GM18867 (cell line): ENCODE results near the gene UPK3B.
"Not testable (repeated sequence)": the region's sequence is repeated elsewhere in the genome, so short reads cannot be mapped to it uniquely, and the experiment has no call there.

ENCODE experiments used
- ATAC-seq: cut with Tn5 transposase; IDR thresholded peaks from one replicate; pipeline ENCODE4 v1.9.1; 2021; ENCODE audit warnings: mild to moderate bottlenecking, moderate library complexity; ENCODE audit not compliant: unreplicated experiment

The UPK3B gene

GRCh38 chr7:76509931-76510877 lies at the start of gene UPK3B:
Gene UPK3B (plus strand): TSS chr7:76510552. CDS start chr7:76510653, 101 bp downstream.
- ATAC-seq: no peak

- not testable (repeated sequence) for ATAC-seq
Measured at GRCh38 chr7:76460767-76461166, 49.6 kb upstream of the UPK3B start.

GRCh38 chr7:76461464-76462101 lies 48.8 kb upstream of the UPK3B start, which contains the start of gene DTX2:
Gene DTX2 (plus strand): TSS chr7:76461709. CDS start chr7:76480510, 18,801 bp downstream.
- peak; percentile 96 for ATAC-seq

GRCh38 chr7:76462271-76462882 lies 48.0 kb upstream of the UPK3B start:
- not testable (repeated sequence) for ATAC-seq

GRCh38 chr7:76464959-76465358 lies 45.4 kb upstream of the UPK3B start:
- not testable (repeated sequence) for ATAC-seq

- not testable (repeated sequence) for ATAC-seq
Measured at GRCh38 chr7:76465950-76466349, 44.4 kb upstream of the UPK3B start.

- not testable (repeated sequence) for ATAC-seq
Measured at GRCh38 chr7:76467743-76468404, 42.5 kb upstream of the UPK3B start.

- ATAC-seq: not testable (repeated sequence)
Measured at GRCh38 chr7:76471556-76472221, 38.7 kb upstream of the UPK3B start.

GRCh38 chr7:76473097-76473496 lies 37.3 kb upstream of the UPK3B start:
- ATAC-seq: not testable (repeated sequence)

GRCh38 chr7:76476280-76476679 lies 34.1 kb upstream of the UPK3B start:
- not testable (repeated sequence) for ATAC-seq

- ATAC-seq: not testable (repeated sequence)
Measured at GRCh38 chr7:76476742-76477474, 33.4 kb upstream of the UPK3B start.

- not testable (repeated sequence) for ATAC-seq
Measured at GRCh38 chr7:76479628-76480027, 30.7 kb upstream of the UPK3B start.

- ATAC-seq: not testable (repeated sequence)
Measured at GRCh38 chr7:76480403-76481253, 29.7 kb upstream of the UPK3B start.

- not testable (repeated sequence) for ATAC-seq
Measured at GRCh38 chr7:76482660-76483059, 27.7 kb upstream of the UPK3B start.

- not testable (repeated sequence) for ATAC-seq
Measured at GRCh38 chr7:76483081-76483480, 27.3 kb upstream of the UPK3B start.

- not testable (repeated sequence) for ATAC-seq
Measured at GRCh38 chr7:76484456-76484855, 25.9 kb upstream of the UPK3B start.

GRCh38 chr7:76485822-76486610 lies 24.3 kb upstream of the UPK3B start:
- peak; percentile 12 for ATAC-seq

- ATAC-seq: peak; percentile 99
Measured at GRCh38 chr7:76486618-76487017, 23.7 kb upstream of the UPK3B start.
